ENCODE data around the gene MLLT1.

- TF ChIP-seq CTCF (conservative IDR thresholded peaks at IDR 0.05; ENCODE audit: low read length) (no peak), EZH2phosphoT487 (IDR thresholded peaks at IDR 0.05; ENCODE audit: borderline replicate concordance) (no peak)
Measured at GRCh38 chr19:6226444-6227155, 53.2 kb downstream of the MLLT1 start.

Data from Loucy (cell line).